Measurements from ENCODE around the gene RAPGEF2. TPM values are rescaled to one million over a fixed set of nuclear protein-coding genes. Genes with fewer than 3 reads are reported as not detected.
"Not testable (repeated sequence)": the region's sequence is repeated elsewhere in the genome, so short reads cannot be mapped to it uniquely, and the experiment has no call there.

Gene RAPGEF2
- total RNA-seq, 1 donor = 50.3 TPM

DNA sequence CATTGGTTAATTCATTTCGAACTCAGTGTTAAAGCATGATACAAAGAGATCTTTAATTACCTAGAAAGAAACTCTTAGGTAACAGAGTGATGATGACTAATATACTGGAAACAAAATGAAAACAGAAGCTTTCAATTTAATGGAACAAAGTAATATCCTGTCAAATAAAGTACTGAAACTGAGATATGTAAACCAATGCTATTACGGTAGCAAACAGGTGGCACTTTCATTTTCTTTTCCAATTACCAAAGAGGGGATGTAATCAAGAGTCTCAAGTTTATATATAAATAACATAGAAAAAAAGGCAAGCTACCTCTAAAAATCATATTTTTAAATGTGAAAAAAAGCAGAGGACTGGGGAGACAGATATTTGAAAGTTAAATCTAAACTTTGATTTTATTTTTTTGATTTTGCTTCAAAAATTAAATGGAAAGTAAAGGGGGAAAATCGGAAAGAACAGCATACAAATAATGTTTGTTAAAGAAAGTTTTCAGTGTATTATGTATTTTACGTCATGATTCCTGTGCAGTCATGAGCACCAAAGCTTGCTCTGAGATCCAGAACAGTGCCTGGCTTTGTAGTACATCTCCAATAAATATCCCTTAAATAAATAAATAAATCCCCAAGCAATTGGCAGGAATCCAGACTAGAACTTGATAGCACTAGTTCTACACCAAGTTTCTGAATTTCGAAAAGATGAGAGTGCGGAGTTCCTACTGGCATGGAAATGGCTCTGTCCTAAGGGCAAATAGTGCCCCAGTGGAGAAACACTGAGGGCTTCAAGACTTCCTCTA is 25.0 kb upstream of the RAPGEF2 start:
- Histone ChIP-seq H3K27me3 (ENCODE audit: insufficient read depth, low read length) (no peaks in the 10 kb centered on the region), H3K4me1 (ENCODE audit: insufficient read depth, low read length) (peaks cover 13% of the 10 kb centered on the region), H3K36me3 (ENCODE audit: insufficient read depth, low read length) (no peaks in the 10 kb centered on the region), H3K4me3 (ENCODE audit: insufficient read depth, low read length) (no peak overlapping the region), H3K4me2 (ENCODE audit: insufficient read depth, low read length) (no peak overlapping the region), H3K27ac (ENCODE audit: low read depth, low read length) (no peak overlapping the region), H4K20me1 (ENCODE audit: insufficient read depth, low read length) (no peaks in the 10 kb centered on the region), H3K9me3 (ENCODE audit: low read depth, low read length) (no peaks in the 10 kb centered on the region), H3K79me2 (ENCODE audit: insufficient read depth, low read length) (no peaks in the 10 kb centered on the region), H2AFZ (ENCODE audit: low read length) (no peak overlapping the region)
- DNase-seq (ENCODE audit: insufficient read length, low spot score, missing footprints) = no peak
- TF ChIP-seq, protein P1, sequence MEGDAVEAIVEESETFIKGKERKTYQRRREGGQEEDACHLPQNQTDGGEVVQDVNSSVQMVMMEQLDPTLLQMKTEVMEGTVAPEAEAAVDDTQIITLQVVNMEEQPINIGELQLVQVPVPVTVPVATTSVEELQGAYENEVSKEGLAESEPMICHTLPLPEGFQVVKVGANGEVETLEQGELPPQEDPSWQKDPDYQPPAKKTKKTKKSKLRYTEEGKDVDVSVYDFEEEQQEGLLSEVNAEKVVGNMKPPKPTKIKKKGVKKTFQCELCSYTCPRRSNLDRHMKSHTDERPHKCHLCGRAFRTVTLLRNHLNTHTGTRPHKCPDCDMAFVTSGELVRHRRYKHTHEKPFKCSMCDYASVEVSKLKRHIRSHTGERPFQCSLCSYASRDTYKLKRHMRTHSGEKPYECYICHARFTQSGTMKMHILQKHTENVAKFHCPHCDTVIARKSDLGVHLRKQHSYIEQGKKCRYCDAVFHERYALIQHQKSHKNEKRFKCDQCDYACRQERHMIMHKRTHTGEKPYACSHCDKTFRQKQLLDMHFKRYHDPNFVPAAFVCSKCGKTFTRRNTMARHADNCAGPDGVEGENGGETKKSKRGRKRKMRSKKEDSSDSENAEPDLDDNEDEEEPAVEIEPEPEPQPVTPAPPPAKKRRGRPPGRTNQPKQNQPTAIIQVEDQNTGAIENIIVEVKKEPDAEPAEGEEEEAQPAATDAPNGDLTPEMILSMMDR (IDR thresholded peaks at IDR 0.05; ENCODE audit: extremely low read depth, low read depth, low read length) = no peak

DNA sequence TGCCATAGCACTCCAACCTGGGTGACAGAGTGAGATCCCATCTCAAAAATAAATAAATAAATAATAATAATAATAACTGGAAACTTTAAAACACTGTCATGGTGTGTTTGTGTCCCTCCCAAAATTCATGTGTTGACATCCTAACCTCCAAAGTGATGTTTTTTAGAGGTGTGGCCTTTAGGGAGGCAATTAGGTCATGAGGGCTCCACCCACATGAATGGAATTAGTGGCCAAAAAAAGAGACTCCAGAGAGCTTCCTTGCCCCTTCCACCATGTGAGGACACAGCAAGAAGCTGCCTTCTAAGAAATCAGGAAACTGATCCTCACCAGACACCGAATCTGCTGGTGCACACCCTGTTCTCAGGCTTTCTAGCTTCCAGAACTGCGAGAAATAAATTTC is 23.8 kb upstream of the RAPGEF2 start:
- Histone ChIP-seq H4K20me1 (ENCODE audit: insufficient read depth, low read length) (no peaks in the 10 kb centered on the region), H3K9me3 (ENCODE audit: low read depth, low read length) (no peaks in the 10 kb centered on the region), H3K4me2 (ENCODE audit: insufficient read depth, low read length) (no peak overlapping the region), H3K27ac (ENCODE audit: low read depth, low read length) (no peak overlapping the region), H3K36me3 (ENCODE audit: insufficient read depth, low read length) (no peaks in the 10 kb centered on the region), H3K4me1 (ENCODE audit: insufficient read depth, low read length) (peaks cover 13% of the 10 kb centered on the region), H3K79me2 (ENCODE audit: insufficient read depth, low read length) (no peaks in the 10 kb centered on the region), H2AFZ (ENCODE audit: low read length) (no peak overlapping the region), H3K4me3 (ENCODE audit: insufficient read depth, low read length) (no peak overlapping the region), H3K27me3 (ENCODE audit: insufficient read depth, low read length) (no peaks in the 10 kb centered on the region)
- DNase-seq (ENCODE audit: insufficient read length, low spot score, missing footprints) = no peak
- TF ChIP-seq, protein P1 (IDR thresholded peaks at IDR 0.05; ENCODE audit: extremely low read depth, low read depth, low read length) = no peak

DNA sequence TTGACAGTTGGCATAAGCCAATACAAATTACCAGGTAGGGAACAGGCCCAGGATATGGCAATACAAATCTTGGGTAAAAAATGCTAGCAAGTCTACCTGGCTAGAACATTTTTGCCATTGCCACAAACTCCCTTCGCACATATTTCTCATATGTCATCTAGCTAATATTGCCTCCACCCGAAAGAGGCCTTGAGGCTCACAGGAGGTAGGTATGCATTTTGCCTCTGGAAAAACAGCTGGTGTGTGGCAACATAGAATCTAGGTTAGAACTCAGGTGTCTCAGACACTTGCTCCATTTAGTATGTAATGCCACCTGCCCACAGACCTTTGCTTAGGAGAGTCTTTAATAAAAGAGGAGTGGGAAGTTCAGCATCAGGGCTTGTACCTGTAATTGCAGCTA is 16.3 kb upstream of the RAPGEF2 start:
- Histone ChIP-seq H3K4me1 (ENCODE audit: insufficient read depth, low read length) (no peaks in the 10 kb centered on the region), H3K4me2 (ENCODE audit: insufficient read depth, low read length) (no peak overlapping the region), H2AFZ (ENCODE audit: low read length) (no peak overlapping the region), H3K27ac (ENCODE audit: low read depth, low read length) (no peak overlapping the region), H3K4me3 (ENCODE audit: insufficient read depth, low read length) (no peak overlapping the region), H3K27me3 (ENCODE audit: insufficient read depth, low read length) (no peaks in the 10 kb centered on the region), H3K9me3 (ENCODE audit: low read depth, low read length) (no peaks in the 10 kb centered on the region), H4K20me1 (ENCODE audit: insufficient read depth, low read length) (no peaks in the 10 kb centered on the region), H3K79me2 (ENCODE audit: insufficient read depth, low read length) (no peaks in the 10 kb centered on the region), H3K36me3 (ENCODE audit: insufficient read depth, low read length) (no peaks in the 10 kb centered on the region)
- DNase-seq (ENCODE audit: insufficient read length, low spot score, missing footprints) = no peak
- TF ChIP-seq, protein P1 (IDR thresholded peaks at IDR 0.05; ENCODE audit: extremely low read depth, low read depth, low read length) = no peak

DNA sequence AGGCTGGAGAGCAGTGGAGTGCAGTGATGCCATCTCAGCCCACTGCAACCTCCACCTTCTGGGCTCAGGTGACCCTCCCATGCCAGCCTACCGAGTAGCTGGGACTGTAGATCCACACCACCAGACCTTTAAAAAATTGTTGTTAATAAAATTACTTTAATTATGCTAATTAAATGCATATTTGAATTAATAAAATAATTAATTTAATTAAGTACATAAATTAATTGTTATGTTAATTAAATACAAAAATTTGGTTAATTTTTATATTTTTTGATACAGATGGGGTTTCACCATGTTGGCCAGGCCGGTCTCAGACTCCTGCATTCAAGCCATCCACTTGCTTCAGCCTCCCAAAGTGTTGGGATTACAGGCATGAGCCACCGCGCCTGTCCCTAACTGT is 12.6 kb upstream of the RAPGEF2 start:
- no peaks in the 10 kb centered on the region for H3K79me2 ChIP-seq (ENCODE audit: insufficient read depth, low read length)
- H3K4me1 ChIP-seq (ENCODE audit: insufficient read depth, low read length) = no peaks in the 10 kb centered on the region
- no peak overlapping the region for H3K4me2 ChIP-seq (ENCODE audit: insufficient read depth, low read length)
- no peaks in the 10 kb centered on the region for H4K20me1 ChIP-seq (ENCODE audit: insufficient read depth, low read length)
- H3K27ac ChIP-seq (ENCODE audit: low read depth, low read length) = no peak overlapping the region
- H3K4me3 ChIP-seq (ENCODE audit: insufficient read depth, low read length) = no peak overlapping the region
- H3K36me3 ChIP-seq (ENCODE audit: insufficient read depth, low read length) = no peaks in the 10 kb centered on the region
- TF ChIP-seq, protein P1 (IDR thresholded peaks at IDR 0.05; ENCODE audit: extremely low read depth, low read depth, low read length) = no peak
- H3K27me3 ChIP-seq (ENCODE audit: insufficient read depth, low read length) = no peaks in the 10 kb centered on the region
- no peak overlapping the region for H2AFZ ChIP-seq (ENCODE audit: low read length)
- no peak for DNase-seq (ENCODE audit: insufficient read length, low spot score, missing footprints)
- no peaks in the 10 kb centered on the region for H3K9me3 ChIP-seq (ENCODE audit: low read depth, low read length)

DNA sequence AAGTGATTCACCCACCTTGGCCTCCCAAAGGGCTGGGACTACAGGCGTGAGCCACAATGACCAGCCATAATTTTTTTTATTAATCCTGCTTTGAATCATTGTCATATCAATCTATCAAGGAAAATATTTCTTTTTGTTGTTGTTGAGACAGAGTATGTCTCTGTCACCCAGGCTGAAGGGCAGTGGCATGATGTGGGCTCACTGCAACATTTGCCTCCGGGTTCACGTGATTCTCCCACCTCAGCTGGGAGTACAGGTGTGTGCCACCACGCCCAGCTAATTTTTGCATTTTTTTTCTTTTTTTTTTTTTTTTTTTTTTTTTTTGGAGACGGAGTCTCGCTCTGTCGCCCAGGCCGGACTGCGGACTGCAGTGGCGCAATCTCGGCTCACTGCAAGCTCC is 8.7 kb upstream of the RAPGEF2 start:
- not testable (repeated sequence) for H3K36me3 ChIP-seq (ENCODE audit: insufficient read depth, low read length); H2AFZ ChIP-seq (ENCODE audit: low read length); H3K4me1 ChIP-seq (ENCODE audit: insufficient read depth, low read length); H4K20me1 ChIP-seq (ENCODE audit: insufficient read depth, low read length); DNase-seq (ENCODE audit: insufficient read length, low spot score, missing footprints); H3K79me2 ChIP-seq (ENCODE audit: insufficient read depth, low read length); H3K27ac ChIP-seq (ENCODE audit: low read depth, low read length); H3K4me3 ChIP-seq (ENCODE audit: insufficient read depth, low read length); H3K9me3 ChIP-seq (ENCODE audit: low read depth, low read length); H3K4me2 ChIP-seq (ENCODE audit: insufficient read depth, low read length)
- peaks cover 11% of the 10 kb centered on the region for H3K27me3 ChIP-seq (ENCODE audit: insufficient read depth, low read length)

Data from osteoblast (primary cell).